ENCODE measurements around the gene NDUFA6.

NDUFA6 gene

DNA sequence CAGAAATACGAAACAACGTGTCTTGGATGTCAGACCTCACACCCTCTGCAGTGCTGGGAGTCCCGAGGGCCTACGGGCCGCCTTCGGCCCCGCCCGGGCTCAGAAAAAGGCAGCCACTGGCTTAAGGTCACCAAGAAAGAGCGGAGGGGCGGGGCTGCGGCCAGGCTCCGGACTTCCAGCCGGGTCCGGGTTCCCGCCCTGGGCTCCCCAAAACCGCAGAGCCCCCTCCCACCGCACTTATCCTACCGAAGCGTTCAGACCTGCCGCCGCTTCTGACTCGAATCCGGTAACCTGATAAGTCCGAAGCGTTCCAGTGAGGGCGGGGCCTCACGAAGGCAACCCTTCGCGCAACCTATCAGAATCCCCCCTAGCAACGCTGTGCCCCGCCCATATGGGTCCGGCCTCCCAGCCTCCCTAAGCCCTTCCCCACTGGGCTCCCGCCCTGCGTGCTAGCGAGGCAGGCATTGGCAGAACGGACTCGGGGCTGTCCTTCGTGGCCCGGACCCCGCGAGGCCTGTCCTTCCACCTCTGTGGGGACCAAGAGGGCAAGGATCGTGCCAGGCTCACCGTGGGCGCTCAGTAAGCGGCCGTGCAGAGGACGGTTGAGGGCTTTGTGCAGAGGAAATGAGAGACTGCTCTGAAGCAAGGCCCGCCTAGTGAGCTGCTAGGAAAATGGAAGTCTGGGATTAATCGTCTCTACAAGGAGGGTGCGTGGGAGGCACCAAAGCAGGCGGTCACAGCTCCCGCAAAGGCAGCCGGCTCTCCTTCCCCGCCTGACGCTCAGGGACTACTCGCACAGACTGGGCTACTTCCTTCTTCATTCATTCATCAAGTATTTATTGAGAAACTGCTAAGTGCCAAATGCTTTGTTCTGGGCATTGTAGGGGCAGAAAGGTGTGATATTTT lies 19.8 kb downstream of the NDUFA6 start, which contains the start of gene NAGA:
Gene NAGA (minus strand): TSS at position 296 of the 906 bp plus-strand sequence. CDS start 515 bp downstream, outside the sequence.
- DNase-seq: peak; percentile 72 to 89

GRCh38 chr22:42069801-42070516 lies 20.6 kb downstream of the NDUFA6 start:
- peak in 1 of 2 donors; percentile 66 for DNase-seq

GRCh38 chr22:42068291-42068690 lies 22.3 kb downstream of the NDUFA6 start:
- DNase-seq: no peak

- DNase-seq: no peak
Measured at GRCh38 chr22:42067671-42068251, 22.8 kb downstream of the NDUFA6 start.

DNA sequence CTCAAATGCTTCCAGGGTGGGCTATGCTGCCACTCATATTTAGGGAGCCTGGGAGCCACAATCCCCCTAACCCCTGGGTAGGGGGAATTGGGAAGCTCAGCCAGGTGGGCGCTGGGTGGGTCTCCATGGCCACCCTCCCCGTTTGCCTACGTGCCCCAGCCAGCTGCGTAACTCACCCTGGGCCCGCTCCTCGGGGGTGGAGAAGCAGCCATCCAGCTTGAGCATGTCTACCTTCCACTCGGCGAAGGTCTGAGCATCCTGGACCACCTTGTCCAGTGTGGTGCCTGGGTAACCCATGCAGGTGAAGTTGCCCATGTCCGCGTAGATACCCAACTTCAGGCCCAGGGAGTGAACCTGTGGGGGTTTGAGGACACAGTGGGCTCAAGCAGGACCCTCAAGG lies 23.6 kb downstream of the NDUFA6 start:
- no peak for DNase-seq

- DNase-seq: no peak
Measured at GRCh38 chr22:42066126-42066761, 24.3 kb downstream of the NDUFA6 start.

DNA sequence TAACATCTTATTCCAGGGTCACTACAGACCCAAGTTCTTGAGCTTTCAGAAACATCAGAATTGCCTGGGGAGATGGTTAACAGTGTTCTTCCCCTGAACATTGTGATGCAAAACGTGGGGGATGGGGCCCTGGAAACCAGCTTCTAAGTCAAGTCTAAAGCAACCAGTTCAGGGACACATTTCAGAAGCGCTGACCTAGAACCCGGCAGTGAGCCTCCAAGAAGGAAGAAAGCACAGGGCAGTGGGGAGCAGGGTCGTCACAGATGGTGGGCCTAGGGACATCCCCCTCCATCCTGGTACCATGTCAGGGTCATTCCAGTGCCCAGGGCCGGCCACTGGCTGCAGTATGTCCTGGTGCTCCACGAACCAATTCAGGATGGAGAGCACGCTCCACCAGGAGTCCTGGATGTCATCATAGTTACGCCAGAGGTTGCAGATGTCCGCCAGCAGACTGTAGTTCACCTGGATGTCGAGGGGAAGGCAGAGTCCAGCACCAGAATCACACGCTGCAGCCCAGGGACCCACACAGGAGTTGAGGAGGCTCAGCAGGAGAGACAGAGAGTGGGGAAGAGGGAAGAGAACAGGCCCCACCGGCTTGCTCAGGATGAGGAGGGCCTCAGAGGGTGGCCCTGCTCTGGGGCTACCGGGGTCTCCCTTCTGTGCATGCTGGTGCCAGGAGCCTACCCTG lies 25.0 kb downstream of the NDUFA6 start:
- DNase-seq: no peak

GRCh38 chr22:42064629-42065028 lies 25.9 kb downstream of the NDUFA6 start:
- no peak for DNase-seq

GRCh38 chr22:42062506-42063170 lies 27.9 kb downstream of the NDUFA6 start:
- DNase-seq: no peak

DNA sequence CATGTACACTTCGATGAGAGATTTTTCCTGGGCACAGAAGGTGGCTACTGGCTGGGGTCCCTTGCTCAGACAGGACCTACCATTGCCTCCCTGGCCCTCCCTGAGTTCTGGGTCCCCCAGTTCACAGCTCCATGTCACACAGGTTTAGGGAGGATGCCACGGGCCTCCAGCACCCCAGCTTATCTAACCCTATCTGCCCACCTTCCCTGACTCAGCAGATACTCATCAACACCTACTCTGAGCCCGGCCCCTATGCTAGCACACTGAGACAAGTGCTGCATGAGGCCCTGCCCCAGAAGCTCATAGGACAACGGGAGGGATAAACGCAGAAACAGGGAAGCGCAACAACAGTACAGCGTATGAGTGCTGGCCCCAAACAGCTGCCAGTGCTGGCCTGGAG lies 29.5 kb downstream of the NDUFA6 start:
- no peak for DNase-seq

DNA sequence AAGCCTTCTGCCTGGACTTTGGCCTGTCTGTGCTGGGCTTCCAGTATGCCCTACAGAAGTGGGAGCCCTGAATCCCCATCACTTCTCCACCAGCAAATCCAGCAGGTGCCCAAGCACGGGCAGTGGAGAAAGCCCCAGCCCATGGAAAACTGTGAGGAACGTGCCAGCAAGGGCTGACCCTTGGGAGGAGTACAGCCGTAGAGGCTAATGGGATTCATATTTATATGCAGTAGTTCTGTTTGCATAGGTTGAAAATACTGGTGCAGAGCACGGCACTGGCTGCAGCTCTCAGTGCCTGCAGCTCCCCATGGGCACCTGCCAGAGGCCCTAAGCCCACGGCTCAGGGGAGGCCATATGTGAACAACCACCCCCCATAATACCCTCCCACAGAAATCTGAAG lies 30.1 kb downstream of the NDUFA6 start:
- DNase-seq: no peak

DNA sequence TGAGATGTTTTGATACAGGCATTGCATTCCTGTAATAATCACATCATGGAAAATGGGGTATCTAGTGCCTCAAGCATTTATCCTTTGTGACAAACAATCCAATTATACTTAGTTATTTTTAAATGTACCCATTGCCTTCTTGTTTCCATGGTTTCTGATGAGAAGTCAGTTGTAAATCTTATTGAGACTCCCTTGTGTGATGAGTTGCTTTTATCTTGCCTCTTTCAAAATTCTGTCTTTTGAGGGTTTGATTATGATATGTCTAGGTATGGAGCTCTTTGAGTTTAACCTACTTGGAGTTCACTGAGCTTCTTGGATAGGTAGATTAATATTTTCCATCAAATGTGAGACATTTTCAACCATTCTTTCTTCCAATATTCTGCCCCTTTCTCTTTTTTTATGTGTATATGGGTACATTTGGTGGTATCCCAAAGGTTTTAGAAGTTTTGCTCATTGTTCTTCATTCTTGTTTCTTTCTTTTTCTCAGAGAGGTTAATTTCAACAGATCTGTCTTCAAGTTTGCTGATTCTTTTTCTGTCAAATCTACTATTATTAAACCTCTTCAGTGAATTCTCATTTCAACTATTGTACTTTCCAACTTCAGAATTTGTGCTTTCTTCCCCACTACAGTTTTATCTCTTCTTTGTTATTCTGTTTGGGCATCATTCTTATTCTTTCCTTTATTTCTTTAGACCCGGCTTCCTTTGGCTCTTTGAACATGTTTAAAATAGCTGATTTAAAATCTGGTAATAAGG lies 33.6 kb downstream of the NDUFA6 start:
- no peak for DNase-seq

GRCh38 chr22:42052765-42053164 lies 37.8 kb downstream of the NDUFA6 start:
- no peak for DNase-seq

GRCh38 chr22:42050641-42051180 lies 39.9 kb downstream of the NDUFA6 start:
- DNase-seq: no peak

- DNase-seq: no peak
Measured at GRCh38 chr22:42041784-42042183, 48.8 kb downstream of the NDUFA6 start.

GRCh38 chr22:42039271-42039670 lies 51.3 kb downstream of the NDUFA6 start:
- DNase-seq: no peak

All from bone marrow (tissue), 2 donors.